T-helper 1 cell treated with Interleukin-12 subunit alpha and Interleukin-12 subunit beta and Interleukin-4 antibody, amounts not matched to agents 30 μg/mL and 1 μg/mL, for 36 hours (primary cell): ENCODE results near the gene OR4K15.
"Not testable (repeated sequence)": the region's sequence is repeated elsewhere in the genome, so short reads cannot be mapped to it uniquely, and the experiment has no call there.

ENCODE experiments used
- H3K27ac Mint-ChIP-seq: one replicate; pipeline ENCODE4 v1.8.0; 2021; ENCODE audit warnings: mild to moderate bottlenecking, mixed read lengths
- H3K27me3 Mint-ChIP-seq: one replicate; pipeline ENCODE4 v1.8.0; 2021; ENCODE audit warnings: low read depth, mixed read lengths
- H3K36me3 Mint-ChIP-seq: one replicate; pipeline ENCODE4 v1.8.0; 2021; ENCODE audit warnings: low read depth, mixed read lengths
- H3K4me1 Mint-ChIP-seq: one replicate; pipeline ENCODE4 v1.8.0; 2021; ENCODE audit warnings: low read depth, mixed read lengths
- H3K4me3 Mint-ChIP-seq: one replicate; pipeline ENCODE4 v1.8.0; 2021; ENCODE audit warnings: mild to moderate bottlenecking, moderate library complexity, mixed read lengths
- H3K9me3 Mint-ChIP-seq: one replicate; pipeline ENCODE4 v1.8.0; 2021; ENCODE audit warnings: mixed read lengths

Gene OR4K15, protein sequence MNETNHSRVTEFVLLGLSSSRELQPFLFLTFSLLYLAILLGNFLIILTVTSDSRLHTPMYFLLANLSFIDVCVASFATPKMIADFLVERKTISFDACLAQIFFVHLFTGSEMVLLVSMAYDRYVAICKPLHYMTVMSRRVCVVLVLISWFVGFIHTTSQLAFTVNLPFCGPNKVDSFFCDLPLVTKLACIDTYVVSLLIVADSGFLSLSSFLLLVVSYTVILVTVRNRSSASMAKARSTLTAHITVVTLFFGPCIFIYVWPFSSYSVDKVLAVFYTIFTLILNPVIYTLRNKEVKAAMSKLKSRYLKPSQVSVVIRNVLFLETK

DNA sequence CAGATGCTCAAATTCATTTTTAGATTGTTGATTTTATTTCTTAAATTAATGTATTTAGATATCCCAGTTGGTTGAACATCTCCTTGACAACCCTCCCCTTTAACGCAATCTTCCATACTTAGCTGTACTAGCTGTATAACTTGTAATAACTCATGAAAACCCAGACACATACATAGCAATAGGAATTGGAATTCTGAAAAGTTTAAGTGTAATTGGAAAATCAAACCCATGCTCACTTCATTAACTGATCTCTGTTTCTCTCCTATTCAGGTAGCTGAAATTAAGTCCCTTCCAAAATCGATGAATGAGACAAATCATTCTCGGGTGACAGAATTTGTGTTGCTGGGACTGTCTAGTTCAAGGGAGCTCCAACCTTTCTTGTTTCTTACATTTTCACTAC lies at the start of gene OR4K15:
Gene OR4K15 (plus strand): TSS at position 301 of the 400 bp plus-strand sequence. CDS start 0 bp downstream, at position 301.
- H3K27ac Mint-ChIP-seq: no peak within 1 kb of the TSS
- H3K27me3 Mint-ChIP-seq: no peaks in the 10 kb centered on the region
- H3K9me3 Mint-ChIP-seq: peaks cover 11% of the 10 kb centered on the region
- peak within 1 kb of the TSS; percentile 29 for H3K4me3 Mint-ChIP-seq
- no peaks in the 10 kb centered on the region for H3K36me3 Mint-ChIP-seq
- peaks cover 11% of the 10 kb centered on the region for H3K4me1 Mint-ChIP-seq

- H3K36me3 Mint-ChIP-seq: no peaks in the 10 kb centered on the region
- no peaks in the 10 kb centered on the region for H3K4me1 Mint-ChIP-seq
- no peak within 1 kb of the TSS for H3K4me3 Mint-ChIP-seq
- H3K9me3 Mint-ChIP-seq: no peaks in the 10 kb centered on the region
- H3K27ac Mint-ChIP-seq: no peak within 1 kb of the TSS
- H3K27me3 Mint-ChIP-seq: no peaks in the 10 kb centered on the region
Measured at GRCh38 chr14:19930617-19931016, 44.8 kb upstream of the OR4K15 start, which contains the start of gene OR4K1. Gene OR4K1, plus strand, starts transcription at chr14:19930917. Its CDS starts 4,750 bp downstream, at chr14:19935667.

GRCh38 chr14:19941668-19942067 lies 33.7 kb upstream of the OR4K15 start:
- Mint-ChIP-seq H3K9me3 (peaks cover 3% of the 10 kb centered on the region), H3K4me3 (no peak overlapping the region), H3K36me3 (no peaks in the 10 kb centered on the region), H3K27me3 (no peaks in the 10 kb centered on the region), H3K27ac (no peak overlapping the region), H3K4me1 (no peaks in the 10 kb centered on the region)

GRCh38 chr14:19947413-19948090 lies 27.8 kb upstream of the OR4K15 start:
- no peaks in the 10 kb centered on the region for H3K9me3 Mint-ChIP-seq
- no peaks in the 10 kb centered on the region for H3K36me3 Mint-ChIP-seq
- H3K4me3 Mint-ChIP-seq: no peak overlapping the region
- no peaks in the 10 kb centered on the region for H3K27me3 Mint-ChIP-seq
- no peaks in the 10 kb centered on the region for H3K4me1 Mint-ChIP-seq
- no peak overlapping the region for H3K27ac Mint-ChIP-seq

DNA sequence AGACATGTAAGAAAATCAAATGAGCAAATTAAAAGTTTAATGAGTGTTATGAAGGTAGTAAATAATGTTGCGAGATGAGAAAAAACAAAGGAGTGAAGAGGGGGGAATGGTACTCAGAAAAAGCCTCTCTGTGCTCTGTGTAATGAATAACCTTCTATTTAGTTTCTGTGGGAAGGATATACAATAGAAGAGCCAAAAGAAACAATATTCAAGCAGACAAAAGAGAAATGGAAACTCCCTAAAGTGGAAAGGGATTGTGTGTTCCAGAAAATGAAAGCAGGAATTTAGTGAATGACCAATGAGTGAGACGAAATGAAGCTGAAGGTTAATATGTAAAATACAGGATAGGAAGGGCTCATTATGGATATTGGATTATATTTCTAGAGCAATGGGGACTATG lies 26.2 kb upstream of the OR4K15 start:
- Mint-ChIP-seq H3K4me1 (no peaks in the 10 kb centered on the region), H3K4me3 (no peak overlapping the region), H3K36me3 (no peaks in the 10 kb centered on the region), H3K9me3 (no peaks in the 10 kb centered on the region), H3K27me3 (no peaks in the 10 kb centered on the region), H3K27ac (no peak overlapping the region)

DNA sequence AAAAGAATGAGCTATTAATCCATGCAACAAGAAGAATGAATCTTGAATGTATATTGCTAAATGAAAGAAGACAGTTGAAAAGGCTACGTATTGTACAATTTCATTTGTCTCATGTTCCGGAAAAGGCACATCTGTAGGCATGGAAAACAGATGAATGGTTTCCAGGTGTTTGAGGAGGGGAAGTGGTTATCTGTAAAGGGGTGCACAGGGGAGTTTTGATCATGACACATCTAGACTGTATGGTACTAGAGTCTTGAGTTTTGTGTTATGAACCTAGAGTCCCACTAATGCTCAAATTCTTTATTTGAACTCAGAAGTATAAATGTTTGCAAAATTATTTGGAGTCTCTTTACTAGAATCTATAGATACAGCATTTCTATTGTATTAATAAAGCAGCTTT lies 5.7 kb upstream of the OR4K15 start:
- H3K9me3 Mint-ChIP-seq, H3K36me3 Mint-ChIP-seq, H3K4me3 Mint-ChIP-seq, H3K27ac Mint-ChIP-seq, H3K27me3 Mint-ChIP-seq, H3K4me1 Mint-ChIP-seq: not testable (repeated sequence)

GRCh38 chr14:19974844-19975243 lies 547 bp upstream of the OR4K15 start:
- Mint-ChIP-seq H3K9me3 (peaks cover 11% of the 10 kb centered on the region), H3K4me1 (peaks cover 11% of the 10 kb centered on the region), H3K27me3 (no peaks in the 10 kb centered on the region), H3K4me3 (no peak overlapping the region), H3K36me3 (no peaks in the 10 kb centered on the region), H3K27ac (no peak overlapping the region)

DNA sequence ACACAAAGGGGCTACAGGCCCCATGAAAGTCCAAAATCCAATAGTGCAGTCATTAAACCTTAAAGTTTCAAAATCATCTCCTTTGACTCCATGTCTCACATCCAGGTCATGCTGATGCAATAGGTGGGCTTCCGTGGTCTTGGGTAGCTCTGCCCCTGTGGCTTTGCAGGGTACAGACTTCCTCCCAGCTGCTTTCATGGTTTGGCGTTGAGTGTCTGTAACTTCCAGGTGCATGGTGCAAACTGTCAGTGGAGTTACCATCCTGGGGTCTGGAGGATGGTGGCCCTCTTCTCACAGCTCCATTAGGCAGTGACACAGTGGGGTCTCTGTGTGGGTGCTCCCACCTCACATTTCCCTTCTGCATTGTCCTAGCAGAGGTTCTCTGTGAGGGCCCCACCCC lies 18.0 kb downstream of the OR4K15 start:
- Mint-ChIP-seq H3K27ac (no peak overlapping the region), H3K9me3 (peaks cover 19% of the 10 kb centered on the region), H3K4me3 (no peak overlapping the region), H3K4me1 (no peaks in the 10 kb centered on the region), H3K36me3 (no peaks in the 10 kb centered on the region), H3K27me3 (no peaks in the 10 kb centered on the region)

GRCh38 chr14:20001863-20002262 lies 26.5 kb downstream of the OR4K15 start, which contains the start of gene OR4Q2:
Gene OR4Q2, plus strand, starts transcription at chr14:20002163.
- no peaks in the 10 kb centered on the region for H3K36me3 Mint-ChIP-seq
- H3K4me1 Mint-ChIP-seq: no peaks in the 10 kb centered on the region
- H3K27me3 Mint-ChIP-seq: no peaks in the 10 kb centered on the region
- no peak within 1 kb of the TSS for H3K4me3 Mint-ChIP-seq
- H3K9me3 Mint-ChIP-seq: no peaks in the 10 kb centered on the region
- no peak within 1 kb of the TSS for H3K27ac Mint-ChIP-seq

DNA sequence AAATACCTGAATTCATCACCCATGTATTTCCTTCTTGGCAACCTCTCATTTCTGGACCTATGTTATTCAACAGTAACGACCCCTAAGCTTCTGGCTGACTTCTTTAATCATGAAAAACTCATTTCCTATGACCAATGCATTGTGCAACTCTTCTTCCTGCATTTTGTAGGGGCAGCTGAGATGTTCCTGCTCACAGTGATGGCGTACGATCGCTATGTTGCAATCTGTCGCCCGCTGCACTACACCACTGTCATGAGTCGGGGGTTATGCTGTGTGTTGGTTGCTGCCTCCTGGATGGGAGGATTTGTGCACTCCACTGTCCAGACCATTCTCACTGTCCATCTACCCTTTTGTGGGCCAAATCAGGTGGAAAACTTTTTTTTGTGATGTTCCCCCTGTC lies 26.9 kb downstream of the OR4K15 start:
- H3K9me3 Mint-ChIP-seq: peaks cover 2% of the 10 kb centered on the region
- H3K36me3 Mint-ChIP-seq: no peaks in the 10 kb centered on the region
- H3K27ac Mint-ChIP-seq: no peak overlapping the region
- H3K4me3 Mint-ChIP-seq: no peak overlapping the region
- H3K4me1 Mint-ChIP-seq: no peaks in the 10 kb centered on the region
- H3K27me3 Mint-ChIP-seq: no peaks in the 10 kb centered on the region

DNA sequence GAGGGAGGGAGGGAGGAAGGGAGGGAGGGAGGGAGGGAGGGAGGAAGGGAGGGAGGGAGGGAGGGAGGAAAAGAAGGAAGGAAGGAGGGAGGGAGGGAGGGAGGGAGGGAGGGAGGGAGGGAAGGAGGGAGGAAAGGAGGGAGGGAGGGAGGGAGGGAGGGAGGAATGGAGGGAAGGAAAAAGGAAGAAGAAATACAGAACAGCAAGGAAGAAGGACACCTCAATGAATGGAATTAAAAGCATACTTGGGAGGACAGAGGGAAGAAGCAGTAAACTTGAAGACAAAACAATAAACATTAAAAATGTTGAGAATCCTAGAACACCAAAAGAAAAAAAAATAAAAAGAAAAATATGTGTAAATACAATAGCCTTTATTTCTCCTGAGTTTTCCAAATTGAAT lies 32.8 kb downstream of the OR4K15 start:
- H3K27me3 Mint-ChIP-seq: no peaks in the 10 kb centered on the region
- no peak overlapping the region for H3K4me3 Mint-ChIP-seq
- no peaks in the 10 kb centered on the region for H3K4me1 Mint-ChIP-seq
- H3K27ac Mint-ChIP-seq: no peak overlapping the region
- H3K36me3 Mint-ChIP-seq: no peaks in the 10 kb centered on the region
- peaks cover 6% of the 10 kb centered on the region for H3K9me3 Mint-ChIP-seq

- H3K4me1 Mint-ChIP-seq: no peaks in the 10 kb centered on the region
- peaks cover under 1% of the 10 kb centered on the region for H3K9me3 Mint-ChIP-seq
- H3K27ac Mint-ChIP-seq: no peak within 1 kb of the TSS
- no peaks in the 10 kb centered on the region for H3K27me3 Mint-ChIP-seq
- H3K36me3 Mint-ChIP-seq: no peaks in the 10 kb centered on the region
- H3K4me3 Mint-ChIP-seq: no peak within 1 kb of the TSS
Measured at GRCh38 chr14:20019257-20019865, 44.0 kb downstream of the OR4K15 start, which contains the start of gene OR4K14. Gene OR4K14, minus strand, starts transcription at chr14:20019307. Its CDS starts 4,114 bp downstream, at chr14:20015193.
